ENCODE data around the gene KRT77.

The KRT77 gene

GRCh38 chr12:52692254-52692653 is 11.1 kb downstream of the KRT77 start:
- no peak for DNase-seq (ENCODE audit: low read depth in 2 of 2)

DNA sequence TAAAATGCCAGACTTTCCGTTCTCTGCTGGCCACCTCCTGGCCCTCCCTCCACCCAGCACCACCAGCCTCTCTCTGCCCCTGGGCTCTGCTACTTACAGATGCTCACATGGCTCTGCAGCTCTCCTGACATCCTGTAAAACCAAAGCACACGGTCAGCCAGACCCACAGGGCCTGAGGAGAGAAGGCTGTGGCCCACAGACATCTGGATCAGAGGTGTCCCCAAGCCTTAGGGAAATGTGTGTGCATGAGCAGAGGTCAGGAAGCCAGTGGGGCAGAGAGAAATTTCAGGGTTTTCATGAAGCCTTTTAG is 11.5 kb downstream of the KRT77 start:
- no peak for DNase-seq (ENCODE audit: low read depth in 2 of 2)

DNA sequence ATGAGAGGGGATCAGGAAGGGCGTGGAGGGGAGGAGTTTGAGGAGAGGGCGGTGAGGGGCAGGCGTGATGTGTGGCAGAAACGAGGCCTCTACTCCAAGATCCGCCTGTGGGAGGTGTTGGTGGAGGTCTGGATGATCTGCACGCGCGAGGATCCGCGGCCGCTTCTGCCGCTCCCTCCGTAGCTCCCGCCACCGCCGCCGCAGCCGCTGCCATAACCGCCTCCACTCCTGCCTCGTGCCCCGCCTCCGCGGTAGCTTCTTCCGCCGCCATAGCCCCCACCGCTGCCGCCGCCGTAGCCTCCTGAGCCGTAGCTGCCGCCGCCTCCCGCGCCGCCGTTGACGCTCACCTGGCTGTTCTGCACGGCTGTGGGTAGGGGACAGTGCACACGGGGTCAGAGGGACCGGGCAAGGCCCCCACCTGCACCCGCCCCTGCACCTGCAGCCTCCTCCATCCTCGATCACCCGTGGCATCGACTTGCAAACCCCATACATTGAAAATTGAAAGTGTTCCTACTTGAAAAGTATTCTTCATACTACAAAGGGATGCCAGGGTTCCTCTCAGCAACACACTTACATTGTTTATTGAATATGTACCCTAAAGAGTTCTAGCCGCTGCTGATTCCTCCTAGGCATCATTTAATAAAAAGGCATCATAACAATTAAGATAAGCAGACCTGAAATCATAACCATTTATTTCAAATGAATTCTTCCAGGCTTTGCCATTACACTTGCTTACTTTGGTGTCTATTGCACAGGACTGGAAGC is 12.1 kb downstream of the KRT77 start:
- peak in 1 of 2 donors; percentile 23 for DNase-seq (ENCODE audit: low read depth in 2 of 2)

GRCh38 chr12:52690351-52691075 is 12.8 kb downstream of the KRT77 start:
- DNase-seq (ENCODE audit: low read depth in 2 of 2), result no peak

DNA sequence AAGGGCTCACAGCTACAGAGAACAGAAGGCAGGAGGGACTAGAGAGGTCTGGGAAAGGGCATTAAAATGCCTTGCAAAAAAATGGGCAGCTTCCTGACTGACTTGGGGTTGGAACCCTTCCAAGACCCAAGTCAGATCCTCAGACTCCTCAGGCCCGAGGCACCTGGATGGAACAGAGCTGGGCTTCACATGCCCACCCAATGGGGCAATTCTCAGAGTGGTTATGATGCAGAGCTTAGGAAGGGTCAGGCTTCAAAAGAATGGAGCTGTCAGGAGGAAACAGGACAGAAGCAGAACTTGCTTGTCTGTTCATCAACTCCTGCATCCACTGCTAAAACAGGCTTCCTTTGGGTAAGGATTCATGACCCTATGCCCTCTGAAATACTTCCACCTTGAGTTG is 13.4 kb downstream of the KRT77 start:
- DNase-seq (ENCODE audit: low read depth in 2 of 2), result no peak

GRCh38 chr12:52689239-52689638 is 14.1 kb downstream of the KRT77 start:
- DNase-seq (ENCODE audit: low read depth in 2 of 2), result no peak

GRCh38 chr12:52688481-52688880 is 14.8 kb downstream of the KRT77 start:
- DNase-seq (ENCODE audit: low read depth in 2 of 2), result no peak

GRCh38 chr12:52687497-52688385 is 15.6 kb downstream of the KRT77 start:
- DNase-seq (ENCODE audit: low read depth in 2 of 2), result no peak

- DNase-seq (ENCODE audit: low read depth in 2 of 2), result no peak
Observed at GRCh38 chr12:52686756-52687487, 16.4 kb downstream of the KRT77 start.

DNA sequence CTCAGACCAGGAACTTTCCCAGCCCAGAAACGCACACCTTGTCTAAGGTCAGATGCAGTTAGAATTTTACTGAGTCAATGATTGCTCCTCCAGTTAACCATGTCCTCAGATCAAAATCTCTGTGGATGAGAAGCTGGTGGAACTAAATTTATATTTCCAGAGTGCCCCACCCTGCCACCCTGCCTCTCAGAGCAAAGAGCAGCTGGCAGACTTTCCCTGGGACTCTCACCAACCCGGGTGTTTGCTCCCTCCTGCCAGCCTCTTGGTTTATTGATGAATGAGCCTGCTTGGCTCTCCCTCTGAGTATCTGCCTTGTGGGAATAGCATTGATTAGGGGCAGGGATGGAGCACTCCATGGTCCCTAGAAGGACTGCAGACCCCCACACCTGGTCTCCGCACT is 17.3 kb downstream of the KRT77 start:
- DNase-seq (ENCODE audit: low read depth in 2 of 2), result no peak

- no peak for DNase-seq (ENCODE audit: low read depth in 2 of 2)
Observed at GRCh38 chr12:52685406-52685890, 17.9 kb downstream of the KRT77 start.

- DNase-seq (ENCODE audit: low read depth in 2 of 2), result no peak
Observed at GRCh38 chr12:52684431-52684830, 18.9 kb downstream of the KRT77 start.

DNA sequence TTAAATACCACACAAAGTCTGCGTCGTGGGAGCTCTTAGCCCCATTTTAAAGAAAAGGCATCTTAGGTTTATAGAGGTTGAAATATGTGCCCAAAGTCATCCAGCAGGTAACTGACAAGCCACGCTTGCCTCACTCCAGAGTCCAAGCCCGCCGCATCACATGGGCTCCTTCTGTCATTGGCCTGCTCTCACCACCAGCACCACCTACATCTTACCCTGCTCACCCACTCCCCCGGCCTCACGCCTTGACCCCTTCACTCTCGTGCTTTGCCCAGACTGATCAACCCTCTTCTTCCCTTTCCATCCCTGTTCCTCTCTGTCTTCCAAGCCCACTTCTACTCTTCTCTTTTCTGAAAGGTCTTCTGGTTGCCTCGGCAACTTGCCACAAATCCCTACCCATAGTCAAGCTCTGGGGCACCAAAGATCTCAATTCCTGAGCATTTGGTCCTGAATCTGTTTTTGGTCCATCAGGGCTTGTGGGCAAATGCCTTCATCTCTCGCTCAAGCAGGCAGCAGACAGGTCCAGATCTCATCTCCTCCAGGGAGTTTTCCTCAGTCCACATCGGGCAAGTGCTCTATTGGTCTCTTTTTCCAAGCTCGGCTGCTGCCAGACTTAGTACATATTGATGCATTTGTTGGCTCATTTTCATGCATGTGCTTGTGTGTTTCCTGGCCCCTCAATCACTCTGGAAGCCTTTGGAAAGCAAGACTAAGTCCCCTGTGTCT is 19.6 kb downstream of the KRT77 start:
- DNase-seq (ENCODE audit: low read depth in 2 of 2), result no peak

DNA sequence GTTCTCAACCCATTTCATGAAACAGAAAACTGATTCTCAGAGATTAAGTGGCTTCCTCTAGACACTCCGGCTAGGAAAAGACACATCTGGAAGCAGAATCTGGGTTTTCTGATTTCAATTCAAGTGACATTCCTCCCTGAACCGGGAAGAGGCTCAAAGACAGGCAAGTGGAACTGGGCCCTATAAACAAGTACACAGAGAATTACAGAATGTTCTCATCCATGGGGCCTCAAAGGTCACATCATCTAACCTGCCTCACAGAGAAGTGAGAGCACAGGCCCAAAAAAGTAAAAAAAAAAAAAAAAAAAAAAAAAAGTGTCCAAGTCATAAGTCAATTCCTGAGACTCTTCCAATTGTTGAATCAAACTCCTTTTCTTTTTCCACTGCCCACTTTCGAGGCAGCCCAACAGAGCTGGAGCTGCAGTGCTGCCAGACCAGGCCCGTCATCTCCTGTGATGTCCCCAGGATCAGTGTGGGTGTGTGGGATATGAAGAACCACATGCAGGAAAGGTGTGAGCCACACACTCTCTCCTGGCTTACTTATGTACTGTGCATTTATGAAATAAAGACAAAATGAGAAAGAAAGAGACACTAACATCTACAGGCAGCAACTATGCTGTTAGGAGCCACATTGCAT is 20.3 kb downstream of the KRT77 start:
- DNase-seq (ENCODE audit: low read depth in 2 of 2), result no peak

DNA sequence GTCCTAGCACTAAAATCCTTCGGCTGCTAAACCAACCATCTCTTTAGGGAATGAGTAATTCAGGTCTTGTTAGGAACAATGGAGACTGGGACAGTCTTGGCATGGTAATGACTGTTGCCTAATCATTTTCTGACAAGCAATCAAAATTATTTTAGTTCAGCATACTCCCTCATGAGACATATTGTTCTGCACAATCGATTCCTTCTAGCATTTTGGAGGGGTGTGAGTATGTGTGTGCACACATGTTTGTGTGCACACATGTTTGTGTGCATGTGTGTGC is 21.0 kb downstream of the KRT77 start:
- DNase-seq (ENCODE audit: low read depth in 2 of 2), result no peak

- peak in 1 of 2 donors; percentile 6 for DNase-seq (ENCODE audit: low read depth in 2 of 2)
Observed at GRCh38 chr12:52681526-52682380, 21.6 kb downstream of the KRT77 start.

DNA sequence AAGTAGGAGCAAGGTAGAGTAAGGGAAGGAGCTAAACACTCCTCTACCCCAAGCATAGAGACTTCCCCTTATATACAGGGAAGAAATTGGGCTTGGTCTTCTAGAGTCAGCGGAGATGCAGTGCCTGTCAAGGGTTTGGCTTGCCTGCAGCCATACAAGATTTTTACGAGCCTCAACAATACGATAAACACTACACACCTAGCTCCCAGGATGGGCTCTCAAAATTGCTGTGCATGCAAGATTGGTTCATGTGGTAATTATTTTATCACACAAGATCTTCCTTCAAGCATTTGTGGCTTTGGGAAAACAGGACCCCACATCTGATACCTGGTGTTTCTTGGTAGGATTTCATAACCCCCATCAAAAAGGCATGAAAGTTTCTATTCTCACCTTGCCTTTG is 23.0 kb downstream of the KRT77 start, which contains the start of gene KRT1:
Gene KRT1, minus strand, starts transcription at position 45 of the 400 bp plus-strand sequence. CDS start 59 bp downstream, outside the sequence.
- no peak for DNase-seq (ENCODE audit: low read depth in 2 of 2)

DNA sequence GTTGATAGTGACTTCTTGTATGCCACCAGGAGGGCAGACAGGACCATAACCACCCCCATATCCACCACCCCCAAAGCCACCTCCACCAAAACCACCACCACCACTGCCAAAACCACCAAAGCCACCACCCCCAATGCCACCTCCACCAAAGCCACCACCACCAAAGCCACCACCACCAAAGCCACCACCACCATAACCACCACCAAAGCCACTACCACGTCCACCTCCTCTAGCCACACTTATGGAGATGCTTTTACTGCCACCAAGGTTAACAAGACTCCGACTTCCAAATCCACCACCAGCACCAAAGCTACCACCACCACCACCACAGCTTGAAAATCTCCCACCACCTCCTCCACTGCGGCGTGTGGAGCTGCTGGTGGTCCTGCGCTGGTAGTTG is 23.4 kb downstream of the KRT77 start:
- no peak for DNase-seq (ENCODE audit: low read depth in 2 of 2)

DNA sequence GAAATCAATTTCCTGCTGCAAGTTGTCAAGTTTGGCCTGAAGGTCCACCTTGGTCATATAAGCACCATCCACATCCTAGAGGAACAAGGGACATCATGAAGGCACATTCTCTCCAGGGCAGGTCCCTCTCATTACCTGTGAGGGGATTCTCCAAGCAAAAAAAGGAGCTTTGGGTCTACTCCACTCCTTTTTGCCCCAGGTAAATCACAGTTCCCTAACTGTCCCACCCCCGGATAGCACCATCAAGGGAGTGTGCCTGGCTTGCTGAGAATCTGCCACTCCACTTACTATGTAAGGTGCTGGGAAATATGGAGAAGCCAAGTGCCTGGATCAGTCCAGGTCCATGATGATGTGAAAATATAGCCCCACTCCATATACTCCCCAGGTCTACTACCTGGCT is 25.7 kb downstream of the KRT77 start:
- DNase-seq (ENCODE audit: low read depth in 2 of 2), result no peak

DNA sequence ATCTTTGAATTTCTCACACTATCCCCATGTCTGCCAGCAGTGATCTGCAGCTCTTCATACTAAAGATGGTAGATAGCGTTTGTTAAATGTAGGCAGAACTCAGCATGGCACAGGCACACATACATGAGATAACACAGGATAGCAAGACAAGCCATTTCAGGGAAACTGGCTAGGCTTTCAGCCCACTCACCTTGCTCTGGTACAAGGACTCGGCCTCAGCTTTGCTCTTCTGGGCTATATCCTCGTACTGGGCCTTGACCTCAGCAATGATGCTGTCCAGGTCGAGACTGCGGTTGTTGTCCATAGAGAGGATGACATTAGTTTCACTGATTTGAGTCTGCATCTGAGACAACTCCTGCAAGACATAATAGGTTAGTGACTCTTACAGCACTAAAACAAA is 26.2 kb downstream of the KRT77 start:
- no peak for DNase-seq (ENCODE audit: low read depth in 2 of 2)
